NCI-H1694 treated with DMSO at 0.1 percent for 48 hours (cell line): ENCODE data around the gene GSE1.

Source experiments
- DNase-seq: peaks from one replicate; lab custom pipeline; 2025; lab: John Stamatoyannopoulos, UW

GSE1 gene

GRCh38 chr16:85612801-85613603 lies at the start of gene GSE1:
Gene GSE1 (plus strand): TSS chr16:85613322. CDS start chr16:85613392, 70 bp downstream.
- DNase-seq, result peak; percentile 83

GRCh38 chr16:85563515-85564276 lies 49.4 kb upstream of the GSE1 start:
- DNase-seq, result no peak

GRCh38 chr16:85564277-85565051 lies 48.7 kb upstream of the GSE1 start:
- no peak for DNase-seq

- DNase-seq, result no peak
These were observed 47.8 kb upstream of the GSE1 start for GRCh38 chr16:85565340-85565739.

- no peak for DNase-seq
These were observed 47.2 kb upstream of the GSE1 start for GRCh38 chr16:85565801-85566526.

GRCh38 chr16:85566561-85567100 lies 46.5 kb upstream of the GSE1 start:
- no peak for DNase-seq

GRCh38 chr16:85567101-85567866 lies 45.8 kb upstream of the GSE1 start:
- no peak for DNase-seq

GRCh38 chr16:85567935-85568334 lies 45.2 kb upstream of the GSE1 start:
- DNase-seq, result no peak

GRCh38 chr16:85568519-85568918 lies 44.6 kb upstream of the GSE1 start:
- no peak for DNase-seq

GRCh38 chr16:85569039-85569614 lies 44.0 kb upstream of the GSE1 start:
- DNase-seq, result no peak

- DNase-seq, result no peak
These were observed 43.4 kb upstream of the GSE1 start for GRCh38 chr16:85569615-85570212.

- no peak for DNase-seq
These were observed 42.8 kb upstream of the GSE1 start for GRCh38 chr16:85570213-85570734.

GRCh38 chr16:85570735-85571562 lies 42.2 kb upstream of the GSE1 start:
- no peak for DNase-seq

GRCh38 chr16:85571563-85571812 lies 41.6 kb upstream of the GSE1 start:
- DNase-seq, result no peak

- DNase-seq, result no peak
These were observed 41.1 kb upstream of the GSE1 start for GRCh38 chr16:85571813-85572619.

- no peak for DNase-seq
These were observed 40.0 kb upstream of the GSE1 start for GRCh38 chr16:85573045-85573695.

GRCh38 chr16:85573696-85574641 lies 39.2 kb upstream of the GSE1 start:
- no peak for DNase-seq
